Measurements from ENCODE around the gene CCDC170.

The CCDC170 gene

GRCh38 chr6:151624481-151624880 is 130.7 kb downstream of the CCDC170 start:
- Histone ChIP-seq H3K36me3 (replicated peaks; ENCODE audit: insufficient read depth, low read length) (no peaks in the 10 kb centered on the region), H3K9me3 (replicated peaks; ENCODE audit: insufficient read depth, low read length) (no peaks in the 10 kb centered on the region), H3K4me1 (ENCODE audit: low read length) (no peaks in the 10 kb centered on the region), H4K20me1 (ENCODE audit: insufficient read depth, low read length) (no peaks in the 10 kb centered on the region), H3K4me3 (ENCODE audit: low read length) (no peak overlapping the region), H3K9ac (ENCODE audit: low read length) (no peak overlapping the region), H3K79me2 (ENCODE audit: low read length) (no peaks in the 10 kb centered on the region), H2AFZ (ENCODE audit: low read length) (no peak overlapping the region), H3K27ac (ENCODE audit: low read length) (no peak overlapping the region), H3K27me3 (replicated peaks; ENCODE audit: insufficient read depth, low read length) (no peaks in the 10 kb centered on the region), H3K4me2 (ENCODE audit: low read depth, low read length) (no peak overlapping the region), H3K9me2 (replicated peaks; ENCODE audit: insufficient read depth, low read length) (no peaks in the 10 kb centered on the region), H3F3A (ENCODE audit: insufficient read depth, low read length) (no peaks in the 10 kb centered on the region)
- DNase-seq, result no peak
- no peak for TF ChIP-seq EZH2phosphoT487 (IDR thresholded peaks at IDR 0.05; ENCODE audit: low read length)
- no peak for TF ChIP-seq EZH2 (optimal IDR thresholded peaks at IDR 0.05; ENCODE audit: low read depth, low read length)
- no peak for TF ChIP-seq CTCF (IDR thresholded peaks at IDR 0.05; ENCODE audit: low read length)

- H3K4me3 ChIP-seq (ENCODE audit: low read length), result no peak overlapping the region
- no peaks in the 10 kb centered on the region for H3K4me1 ChIP-seq (ENCODE audit: low read length)
- H3K9ac ChIP-seq (ENCODE audit: low read length), result no peak overlapping the region
- no peaks in the 10 kb centered on the region for H3F3A ChIP-seq (ENCODE audit: insufficient read depth, low read length)
- DNase-seq, result no peak
- H3K27ac ChIP-seq (ENCODE audit: low read length), result no peak overlapping the region
- H3K79me2 ChIP-seq (ENCODE audit: low read length), result no peaks in the 10 kb centered on the region
- no peak overlapping the region for H3K4me2 ChIP-seq (ENCODE audit: low read depth, low read length)
- H2AFZ ChIP-seq (ENCODE audit: low read length), result no peak overlapping the region
- no peaks in the 10 kb centered on the region for H3K9me3 ChIP-seq (replicated peaks; ENCODE audit: insufficient read depth, low read length)
- TF ChIP-seq EZH2phosphoT487 (IDR thresholded peaks at IDR 0.05; ENCODE audit: low read length) (no peak), CTCF (IDR thresholded peaks at IDR 0.05; ENCODE audit: low read length) (no peak), EZH2 (optimal IDR thresholded peaks at IDR 0.05; ENCODE audit: low read depth, low read length) (no peak)
- H4K20me1 ChIP-seq (ENCODE audit: insufficient read depth, low read length), result no peaks in the 10 kb centered on the region
- H3K9me2 ChIP-seq (replicated peaks; ENCODE audit: insufficient read depth, low read length), result no peaks in the 10 kb centered on the region
- H3K36me3 ChIP-seq (replicated peaks; ENCODE audit: insufficient read depth, low read length), result no peaks in the 10 kb centered on the region
- no peaks in the 10 kb centered on the region for H3K27me3 ChIP-seq (replicated peaks; ENCODE audit: insufficient read depth, low read length)
Observed at GRCh38 chr6:151624900-151625536, 131.2 kb downstream of the CCDC170 start.

GRCh38 chr6:151627689-151628444 is 134.1 kb downstream of the CCDC170 start:
- Histone ChIP-seq H4K20me1 (ENCODE audit: insufficient read depth, low read length) (no peaks in the 10 kb centered on the region), H3K36me3 (replicated peaks; ENCODE audit: insufficient read depth, low read length) (no peaks in the 10 kb centered on the region), H3K9me2 (replicated peaks; ENCODE audit: insufficient read depth, low read length) (no peaks in the 10 kb centered on the region), H3K4me2 (ENCODE audit: low read depth, low read length) (no peak overlapping the region), H3K4me3 (ENCODE audit: low read length) (no peak overlapping the region), H3K4me1 (ENCODE audit: low read length) (no peaks in the 10 kb centered on the region), H3K27ac (ENCODE audit: low read length) (no peak overlapping the region), H3K9me3 (replicated peaks; ENCODE audit: insufficient read depth, low read length) (no peaks in the 10 kb centered on the region), H3K79me2 (ENCODE audit: low read length) (no peaks in the 10 kb centered on the region), H3K27me3 (replicated peaks; ENCODE audit: insufficient read depth, low read length) (no peaks in the 10 kb centered on the region), H3K9ac (ENCODE audit: low read length) (no peak overlapping the region), H2AFZ (ENCODE audit: low read length) (no peak overlapping the region), H3F3A (ENCODE audit: insufficient read depth, low read length) (no peaks in the 10 kb centered on the region)
- DNase-seq, result no peak
- TF ChIP-seq CTCF (IDR thresholded peaks at IDR 0.05; ENCODE audit: low read length) (no peak), EZH2 (optimal IDR thresholded peaks at IDR 0.05; ENCODE audit: low read depth, low read length) (no peak), EZH2phosphoT487 (IDR thresholded peaks at IDR 0.05; ENCODE audit: low read length) (no peak)

All from MM.1S (cell line).